ENCODE results near the gene HS1BP3. TPM values are rescaled to one million over a fixed set of nuclear protein-coding genes. Genes with fewer than 3 reads are reported as not detected.

HS1BP3 gene
- total RNA-seq, 4 donors from 2014 or later = 23.3 to 38.2 (median 34.2) TPM

GRCh38 chr2:20649976-20650375, 922 bp downstream of the HS1BP3 start:
- 47% methylated on average over 7 of the region's 7 CpGs for WGBS

GRCh38 chr2:20649576-20649975, 1.3 kb downstream of the HS1BP3 start:
- no peaks in the 10 kb centered on the region for H3K27me3 ChIP-seq
- peaks cover 36% of the 10 kb centered on the region for H3K4me1 ChIP-seq
- DNase-seq (ENCODE audit: low spot score in 2 of 2) = no peak
- TF ChIP-seq POLR2AphosphoS5 (IDR thresholded peaks at IDR 0.05) = no peak
- no peak for TF ChIP-seq EP300 (IDR thresholded peaks at IDR 0.05)
- TF ChIP-seq POLR2A (IDR thresholded peaks at IDR 0.05) = no peak
- no peak overlapping the region for H3K27ac ChIP-seq
- peak overlapping the region; percentile 81 for H3K4me3 ChIP-seq
- H3K9me3 ChIP-seq = no peaks in the 10 kb centered on the region
- H3K36me3 ChIP-seq = peaks cover 12% of the 10 kb centered on the region
- WGBS = 61% methylated on average over 9 of the region's 11 CpGs

More at GRCh38 chr2:20649976-20650375, 922 bp downstream of the HS1BP3 start:
- Histone ChIP-seq H3K9me3 (no peaks in the 10 kb centered on the region), H3K27ac (no peak overlapping the region), H3K4me3 (peak overlapping the region; percentile 81), H3K36me3 (peaks cover 8% of the 10 kb centered on the region), H3K27me3 (no peaks in the 10 kb centered on the region), H3K4me1 (peaks cover 36% of the 10 kb centered on the region)
- no peak for DNase-seq (ENCODE audit: low spot score in 2 of 2)
- TF ChIP-seq EP300 (IDR thresholded peaks at IDR 0.05) (no peak), POLR2AphosphoS5 (IDR thresholded peaks at IDR 0.05) (no peak), CTCF (IDR thresholded peaks at IDR 0.05) (no peak), POLR2A (IDR thresholded peaks at IDR 0.05) (no peak)

- no peak overlapping the region for H3K27ac ChIP-seq
These were observed 2.1 kb downstream of the HS1BP3 start for GRCh38 chr2:20648831-20649230.

DNA sequence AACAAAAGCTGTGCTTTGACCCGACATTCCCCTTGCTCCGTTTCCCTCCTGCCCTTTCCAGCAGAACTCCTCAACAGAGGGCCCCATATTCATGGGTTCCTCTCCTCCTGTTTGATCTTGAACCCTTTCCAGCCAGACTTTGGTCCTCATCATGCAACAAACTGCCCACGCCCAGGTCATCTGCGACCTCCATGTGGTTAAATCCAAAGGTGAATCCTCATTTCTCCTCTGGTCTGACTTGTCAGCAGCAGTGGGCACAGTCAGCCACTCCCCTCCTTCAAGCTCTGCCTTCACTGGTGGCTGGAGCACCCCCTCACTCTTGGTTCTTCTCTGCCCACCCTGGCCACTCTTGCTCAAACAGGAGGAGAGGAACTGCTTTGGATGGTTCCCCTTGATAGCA, 2.7 kb downstream of the HS1BP3 start:
- DNase-seq (ENCODE audit: low spot score in 2 of 2) = no peak
- Histone ChIP-seq H3K27me3 (no peaks in the 10 kb centered on the region), H3K36me3 (peaks cover 25% of the 10 kb centered on the region), H3K27ac (no peak overlapping the region), H3K4me1 (peaks cover 36% of the 10 kb centered on the region), H3K9me3 (no peaks in the 10 kb centered on the region), H3K4me3 (no peak overlapping the region)
- WGBS = 94% methylated on average over 4 of the region's 4 CpGs
- TF ChIP-seq POLR2AphosphoS5 (IDR thresholded peaks at IDR 0.05) = no peak
- TF ChIP-seq CTCF (IDR thresholded peaks at IDR 0.05) = no peak
- TF ChIP-seq EP300 (IDR thresholded peaks at IDR 0.05) = no peak
- no peak for TF ChIP-seq POLR2A (IDR thresholded peaks at IDR 0.05)

More at GRCh38 chr2:20648831-20649230, 2.1 kb downstream of the HS1BP3 start:
- TF ChIP-seq POLR2A (IDR thresholded peaks at IDR 0.05) = no peak
- TF ChIP-seq CTCF (IDR thresholded peaks at IDR 0.05) = no peak
- TF ChIP-seq POLR2AphosphoS5 (IDR thresholded peaks at IDR 0.05) = no peak
- no peak for TF ChIP-seq EP300 (IDR thresholded peaks at IDR 0.05)
- Histone ChIP-seq H3K36me3 (peaks cover 20% of the 10 kb centered on the region), H3K27me3 (no peaks in the 10 kb centered on the region), H3K4me3 (no peak overlapping the region), H3K4me1 (peaks cover 36% of the 10 kb centered on the region), H3K9me3 (no peaks in the 10 kb centered on the region)
- 95% methylated on average over 9 of the region's 9 CpGs for WGBS
- no peak for DNase-seq (ENCODE audit: low spot score in 2 of 2)

- Histone ChIP-seq H3K4me1 (peaks cover 38% of the 10 kb centered on the region), H3K27ac (no peak overlapping the region)
- 90% methylated on average over 8 of the region's 8 CpGs for WGBS
These were observed 3.2 kb downstream of the HS1BP3 start for GRCh38 chr2:20647738-20648137.

More at GRCh38 chr2:20647738-20648137, 3.2 kb downstream of the HS1BP3 start:
- H3K36me3 ChIP-seq = peaks cover 29% of the 10 kb centered on the region
- no peaks in the 10 kb centered on the region for H3K27me3 ChIP-seq
- TF ChIP-seq EP300 (IDR thresholded peaks at IDR 0.05) (no peak), POLR2AphosphoS5 (IDR thresholded peaks at IDR 0.05) (no peak), CTCF (IDR thresholded peaks at IDR 0.05) (no peak), POLR2A (IDR thresholded peaks at IDR 0.05) (no peak)
- no peak overlapping the region for H3K4me3 ChIP-seq
- no peaks in the 10 kb centered on the region for H3K9me3 ChIP-seq
- no peak for DNase-seq (ENCODE audit: low spot score in 2 of 2)
